NCI-H2171 treated with DMSO at 0.1 percent for 48 hours (cell line): Measurements from ENCODE around the gene GRHL1.

Experiments
- DNase-seq: peaks from one replicate; lab custom pipeline; 2025; lab: John Stamatoyannopoulos, UW

GRHL1 gene

DNA sequence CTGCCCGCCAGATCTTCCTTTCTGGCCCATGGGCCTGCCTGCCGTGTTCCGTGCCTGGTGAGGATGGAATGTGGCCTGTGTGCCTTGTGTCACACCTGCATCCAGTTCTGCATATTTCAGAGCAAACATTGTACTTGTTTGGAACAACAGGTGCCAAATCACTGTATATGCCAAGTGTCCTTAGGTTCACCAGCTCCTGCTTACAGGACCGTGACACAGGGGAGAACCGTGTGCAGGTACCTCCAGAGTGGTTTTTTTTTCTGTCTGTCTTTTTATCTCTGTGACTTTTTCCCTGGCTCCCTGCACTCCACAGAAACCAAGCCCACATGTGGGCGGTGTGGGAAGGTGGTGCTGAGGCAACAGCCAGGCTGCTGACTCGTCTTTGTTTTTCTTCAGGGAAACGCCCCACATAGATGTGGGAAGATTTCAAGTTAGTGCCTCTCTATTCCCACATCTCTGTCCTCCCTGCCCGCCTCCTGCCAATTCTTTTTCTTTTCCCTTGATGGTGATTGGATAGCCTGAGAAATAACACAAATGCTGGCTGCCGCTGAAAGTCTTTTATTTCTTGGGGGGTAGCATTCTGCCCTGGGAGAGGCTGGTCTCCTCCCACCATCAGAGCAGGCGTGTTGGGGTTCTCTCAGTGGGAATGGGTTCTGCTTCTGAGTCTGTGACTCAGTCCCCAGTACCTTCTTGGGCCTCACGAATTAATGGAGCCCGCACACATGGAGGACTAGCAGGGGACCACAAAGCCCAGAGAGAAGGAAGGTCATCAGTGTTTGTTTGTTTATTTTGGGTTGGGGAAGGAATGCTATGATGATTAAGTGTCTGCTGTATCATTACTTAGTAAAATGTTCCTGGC is 21.4 kb downstream of the GRHL1 start:
- no peak for DNase-seq

DNA sequence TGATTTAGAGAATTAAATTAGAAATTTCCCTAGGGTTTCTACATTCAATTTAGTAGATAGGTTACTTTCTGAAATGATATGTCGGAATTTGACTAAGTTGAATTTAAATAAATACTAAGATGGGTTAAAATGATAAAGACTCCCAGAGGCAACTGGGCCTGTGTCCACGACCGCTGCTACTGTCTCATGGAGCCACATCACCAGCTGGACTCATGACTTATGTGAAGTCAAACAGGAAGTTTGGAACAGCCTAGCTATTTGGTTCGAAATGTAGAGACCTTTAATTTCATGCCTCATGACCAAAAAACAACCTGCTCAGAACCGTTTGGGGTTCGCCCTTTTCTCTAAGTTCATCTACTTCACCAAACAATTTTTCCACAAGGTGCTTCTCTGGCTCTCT is 22.2 kb downstream of the GRHL1 start:
- no peak for DNase-seq

DNA sequence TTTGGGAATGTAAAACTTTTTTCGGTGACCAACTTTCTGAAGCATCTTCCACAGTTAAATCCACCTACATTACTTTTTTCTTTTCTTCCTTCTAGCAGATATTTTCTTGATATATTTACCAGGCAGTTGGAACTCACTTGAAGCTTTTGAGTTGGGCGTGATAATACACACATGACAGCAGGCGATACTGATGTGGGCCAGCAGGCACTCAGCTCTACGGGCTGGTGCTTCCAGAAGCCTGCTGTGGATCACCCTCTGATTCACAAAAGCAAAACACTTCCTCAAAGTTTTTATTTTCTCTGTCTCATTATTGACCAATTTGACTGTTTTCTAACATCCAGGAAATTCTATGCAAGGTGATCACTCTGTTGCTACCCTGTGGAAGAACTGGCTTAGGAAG is 22.9 kb downstream of the GRHL1 start:
- no peak for DNase-seq

DNA sequence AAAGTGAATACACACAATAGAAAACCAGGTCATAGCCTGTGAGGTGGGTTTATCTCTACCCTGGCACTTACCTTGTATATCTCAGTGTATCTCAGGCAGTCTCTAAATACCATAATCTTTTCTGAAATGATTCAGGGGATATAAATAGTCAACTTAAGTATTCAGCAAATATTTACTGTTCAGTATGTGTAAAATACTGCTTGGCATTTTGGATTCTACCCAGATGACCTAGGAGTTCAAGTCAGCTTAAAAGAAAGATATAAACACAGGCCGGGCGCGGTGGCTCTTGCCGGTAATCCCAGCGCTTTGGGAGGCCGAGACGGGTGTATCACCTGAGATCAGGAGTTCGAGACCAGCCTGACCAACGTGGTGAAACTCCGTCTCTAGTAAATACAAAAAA is 23.8 kb downstream of the GRHL1 start:
- DNase-seq, result no peak

DNA sequence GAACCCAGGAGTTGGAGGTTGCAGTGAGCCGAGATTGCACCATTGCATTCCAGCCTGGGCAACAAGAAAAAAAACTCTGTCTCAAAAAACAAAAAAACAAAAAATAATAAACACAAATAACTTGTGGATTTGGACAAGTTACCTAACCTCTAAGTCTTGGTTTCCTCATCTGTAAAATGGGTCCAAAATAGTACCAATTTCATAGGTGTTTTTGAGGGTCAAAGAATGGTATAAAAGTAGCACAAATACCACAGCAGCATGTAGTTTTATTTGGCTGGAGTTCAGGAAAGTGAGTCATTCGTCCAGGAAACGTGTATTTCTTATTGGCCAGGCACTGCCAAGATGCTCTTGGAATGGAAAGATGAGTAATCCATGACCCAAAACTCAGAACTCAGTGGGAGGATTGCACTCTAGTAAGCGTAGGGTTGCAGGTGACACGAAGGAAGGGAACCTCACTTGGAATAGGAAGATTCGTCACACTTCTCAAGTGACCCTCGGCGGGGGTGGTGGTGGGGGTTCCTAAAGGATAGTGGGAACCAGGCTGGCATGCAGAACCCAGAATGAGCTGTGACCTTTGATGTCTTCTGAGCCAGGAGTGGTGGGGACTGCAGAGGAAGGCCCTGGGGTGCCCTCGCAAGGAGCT is 24.4 kb downstream of the GRHL1 start:
- DNase-seq, result no peak

GRCh38 chr2:9979977-9980376 is 28.5 kb downstream of the GRHL1 start:
- no peak for DNase-seq

GRCh38 chr2:9980520-9980919 is 29.0 kb downstream of the GRHL1 start:
- DNase-seq, result no peak

GRCh38 chr2:9981655-9982054 is 30.2 kb downstream of the GRHL1 start:
- DNase-seq, result no peak

DNA sequence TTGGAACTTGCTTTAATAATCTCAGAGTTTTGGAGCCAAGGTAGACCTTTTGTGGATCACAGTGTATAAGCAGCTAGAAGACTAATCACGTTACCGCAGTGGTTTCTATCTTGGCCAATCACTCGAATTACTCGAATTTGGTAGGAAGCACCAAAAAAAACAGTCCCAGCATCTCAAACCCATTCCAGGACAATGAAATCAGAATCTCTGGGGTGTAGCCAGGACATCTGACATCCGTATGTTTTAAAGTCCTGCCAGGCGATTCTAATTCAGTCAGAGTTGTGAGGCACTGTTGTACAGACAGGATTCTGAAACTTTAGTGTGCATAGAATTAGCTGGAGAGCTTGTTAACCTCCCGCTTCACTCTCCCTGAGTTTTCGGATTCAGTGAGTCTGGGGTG is 30.8 kb downstream of the GRHL1 start:
- DNase-seq, result no peak

DNA sequence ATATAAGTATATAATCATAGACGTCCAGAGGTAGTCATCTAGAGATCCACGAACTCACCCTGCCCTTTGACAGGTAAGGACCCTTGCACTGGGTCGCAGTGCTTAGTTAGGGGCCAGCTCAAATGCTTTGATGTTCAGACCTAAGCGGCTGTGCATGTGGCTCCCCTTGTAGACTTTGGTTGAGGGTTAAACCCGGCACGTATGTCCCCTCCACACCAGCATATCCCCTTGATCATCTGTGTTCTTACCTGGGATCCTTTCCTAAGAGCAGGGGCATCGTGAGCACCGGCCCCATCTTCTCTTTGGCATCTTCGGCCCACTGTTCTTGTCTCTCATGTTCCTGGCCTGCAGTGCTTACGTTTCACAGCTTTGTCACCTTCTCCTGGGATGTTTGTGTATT is 31.4 kb downstream of the GRHL1 start:
- no peak for DNase-seq

DNA sequence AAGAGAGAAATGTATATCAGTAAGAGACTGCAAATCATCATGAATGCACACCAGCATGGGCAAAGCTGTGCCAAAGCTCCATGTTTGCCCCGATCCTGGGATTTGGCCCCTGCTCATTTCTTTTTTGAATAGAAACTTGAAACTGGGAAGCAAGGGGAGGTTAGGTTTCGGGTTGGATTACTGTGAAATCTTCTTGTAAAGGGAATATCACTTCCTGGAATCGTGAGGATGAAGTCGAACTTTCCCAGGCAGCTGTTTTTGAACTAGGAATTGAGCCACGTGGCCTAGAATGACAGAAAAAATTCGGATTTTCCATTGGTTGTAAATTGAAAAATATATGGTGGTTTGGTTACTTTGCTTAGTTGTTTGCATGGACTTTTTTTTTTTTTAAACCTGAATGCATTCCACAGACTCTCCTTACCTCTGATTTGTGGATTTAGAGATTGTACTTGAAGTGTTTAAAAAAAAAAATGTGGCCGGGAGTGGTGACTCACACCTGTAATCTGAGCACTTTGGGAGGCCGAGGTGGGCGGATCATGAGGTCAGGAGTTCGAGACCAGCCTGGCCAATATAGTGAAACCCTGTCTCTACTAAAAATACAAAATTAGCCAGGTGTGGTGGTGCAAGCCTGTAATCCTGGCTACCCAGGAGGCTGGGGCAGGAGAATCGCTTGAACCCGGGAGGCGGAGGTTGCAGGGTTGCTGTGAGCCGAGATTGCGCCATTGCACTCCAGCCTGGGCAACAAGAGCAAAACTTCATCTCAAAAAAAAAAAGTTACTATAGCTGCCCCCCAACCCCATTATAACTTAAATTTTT is 32.1 kb downstream of the GRHL1 start:
- DNase-seq, result no peak

GRCh38 chr2:9984217-9984739 is 32.8 kb downstream of the GRHL1 start:
- peak; percentile 29 for DNase-seq

DNA sequence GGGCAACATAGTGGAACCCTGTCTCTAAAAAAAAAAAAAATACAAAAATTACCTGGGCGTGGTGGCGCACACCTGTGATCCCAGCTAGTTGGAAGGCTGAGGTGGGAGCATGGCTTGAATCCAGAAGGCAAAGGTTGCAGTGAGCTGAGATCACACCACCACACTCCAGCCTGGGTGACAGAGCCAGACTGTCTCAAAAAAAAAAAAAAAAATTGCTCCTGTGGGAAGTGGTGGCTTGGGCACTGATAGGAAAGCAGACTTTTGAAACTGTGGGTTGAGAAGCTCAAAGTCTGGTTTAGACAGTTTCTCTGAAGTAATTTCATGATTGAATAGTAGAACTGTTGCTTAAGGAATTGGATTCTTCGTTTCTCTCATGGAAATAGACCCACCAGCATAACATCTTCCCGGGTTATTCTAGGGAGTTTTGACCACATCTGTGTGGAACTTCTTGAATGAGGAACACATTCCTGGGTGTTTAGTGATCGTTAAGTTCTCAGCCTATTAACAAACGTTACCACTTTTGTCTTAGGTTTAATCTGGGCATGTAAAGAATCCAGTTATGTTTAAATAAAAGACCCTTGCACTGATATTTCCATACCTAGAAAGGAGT is 33.5 kb downstream of the GRHL1 start:
- no peak for DNase-seq

DNA sequence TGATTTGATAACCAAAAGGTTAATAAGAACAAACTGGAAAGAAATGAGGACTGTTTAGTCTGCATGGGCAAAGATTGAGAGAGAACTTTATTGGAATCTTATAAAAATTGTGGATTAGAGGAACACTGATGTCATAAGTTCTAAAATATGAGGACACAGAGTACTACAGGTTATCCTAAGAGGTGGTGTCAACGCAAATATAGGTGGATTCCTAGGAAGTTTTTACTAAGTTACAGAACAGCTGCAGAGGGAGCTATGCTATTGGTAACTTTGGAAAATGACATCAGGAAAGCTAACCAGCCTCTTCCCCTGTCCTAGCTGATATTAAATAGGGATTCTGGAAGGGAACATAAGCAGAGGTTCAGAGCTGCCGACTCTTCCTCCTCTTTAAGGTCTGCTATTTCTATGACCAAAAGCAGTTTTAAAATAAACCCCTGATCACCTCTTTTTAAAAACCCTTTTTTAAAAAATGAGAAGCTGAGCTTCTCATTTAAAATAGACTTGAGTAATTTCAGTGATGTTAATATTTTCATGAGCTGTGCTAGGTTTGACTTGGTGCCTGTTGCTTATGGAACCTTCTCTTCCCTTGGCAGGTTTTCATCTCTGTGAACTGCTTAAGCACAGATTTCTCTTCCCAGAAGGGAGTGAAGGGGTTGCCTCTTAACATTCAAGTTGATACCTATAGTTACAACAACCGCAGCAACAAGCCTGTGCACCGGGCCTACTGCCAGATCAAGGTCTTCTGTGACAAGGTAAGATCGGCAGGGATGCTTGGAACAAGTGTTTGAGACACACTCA is 34.2 kb downstream of the GRHL1 start:
- DNase-seq, result no peak

GRCh38 chr2:9988320-9988719 is 36.8 kb downstream of the GRHL1 start:
- no peak for DNase-seq

- DNase-seq, result peak; percentile 83
Measured at GRCh38 chr2:9990736-9991135, 39.2 kb downstream of the GRHL1 start.

DNA sequence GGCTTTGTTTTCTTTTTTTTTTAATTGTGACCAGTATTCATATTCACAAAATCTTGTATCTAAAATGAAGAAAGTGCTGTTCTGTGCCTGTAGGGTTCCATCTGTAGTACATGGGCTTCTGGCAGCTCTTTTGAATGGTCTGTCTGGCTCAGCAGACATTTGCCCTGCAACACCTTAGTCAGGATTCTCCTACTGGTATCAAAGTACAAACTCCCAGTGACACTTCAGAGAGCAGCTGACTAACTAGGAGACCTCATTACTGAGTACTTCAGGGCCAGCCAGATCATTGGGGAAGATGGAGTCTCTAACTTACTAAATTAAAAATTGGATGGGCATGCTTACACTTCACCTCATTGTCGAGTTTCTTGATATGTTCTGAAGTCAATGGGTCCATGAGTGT is 39.7 kb downstream of the GRHL1 start:
- DNase-seq, result no peak

DNA sequence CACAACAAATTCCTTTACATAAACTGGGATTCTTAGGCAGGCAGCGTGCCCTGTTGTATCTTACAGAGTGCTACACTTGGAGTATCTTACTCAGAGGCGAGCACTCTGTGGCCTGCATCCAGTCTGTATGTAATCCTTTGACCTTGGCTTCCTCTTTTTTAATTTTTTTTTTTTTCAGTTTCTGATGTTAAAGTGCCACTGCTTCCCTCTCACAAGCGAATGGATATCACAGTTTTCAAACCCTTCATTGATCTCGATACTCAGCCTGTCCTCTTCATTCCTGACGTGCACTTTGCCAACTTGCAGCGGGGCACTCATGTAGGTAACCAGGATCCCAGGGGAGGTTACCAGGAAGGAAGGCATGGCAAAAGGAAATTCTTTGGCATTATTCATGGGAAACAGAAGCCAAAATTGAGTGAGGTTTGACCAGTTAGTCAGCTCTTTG is 40.4 kb downstream of the GRHL1 start:
- DNase-seq, result no peak

GRCh38 chr2:9992427-9993187 is 41.1 kb downstream of the GRHL1 start:
- DNase-seq, result no peak

- DNase-seq, result no peak
Measured at GRCh38 chr2:9993488-9994165, 42.1 kb downstream of the GRHL1 start.
